ENCODE results near the gene NOLC1.

The NOLC1 gene

GRCh38 chr10:102122450-102122849, 29.7 kb upstream of the NOLC1 start:
- DNase-seq, result no peak

- DNase-seq, result no peak
Measured at GRCh38 chr10:102123223-102123622, 29.0 kb upstream of the NOLC1 start.

- no peak for DNase-seq
Measured at GRCh38 chr10:102131286-102132170, 20.7 kb upstream of the NOLC1 start.

GRCh38 chr10:102132193-102132562, 20.0 kb upstream of the NOLC1 start:
- no peak for DNase-seq

GRCh38 chr10:102132563-102133372, 19.4 kb upstream of the NOLC1 start, which contains the start of gene PPRC1:
Gene PPRC1 (plus strand): TSS chr10:102133040. CDS start chr10:102133069, 29 bp downstream.
- peak; percentile 97 for DNase-seq

- DNase-seq, result peak; percentile 36
Measured at GRCh38 chr10:102133373-102134195, 18.6 kb upstream of the NOLC1 start.

- no peak for DNase-seq
Measured at GRCh38 chr10:102134416-102134815, 17.8 kb upstream of the NOLC1 start.

- DNase-seq, result peak; percentile 14
Measured at GRCh38 chr10:102135956-102136526, 16.1 kb upstream of the NOLC1 start.

- no peak for DNase-seq
Measured at GRCh38 chr10:102139281-102140110, 12.7 kb upstream of the NOLC1 start.

- DNase-seq, result no peak
Measured at GRCh38 chr10:102140218-102140617, 12.0 kb upstream of the NOLC1 start.

GRCh38 chr10:102140913-102141540, 11.2 kb upstream of the NOLC1 start:
- no peak for DNase-seq

GRCh38 chr10:102141583-102142107, 10.5 kb upstream of the NOLC1 start:
- DNase-seq, result no peak

GRCh38 chr10:102146971-102147428, 5.2 kb upstream of the NOLC1 start:
- DNase-seq, result no peak

GRCh38 chr10:102147561-102147960, 4.6 kb upstream of the NOLC1 start:
- DNase-seq, result no peak

- DNase-seq, result no peak
Measured at GRCh38 chr10:102148275-102148674, 3.9 kb upstream of the NOLC1 start.

- DNase-seq, result no peak
Measured at GRCh38 chr10:102150970-102151773, 1.0 kb upstream of the NOLC1 start.

GRCh38 chr10:102152545-102152890, 329 bp downstream of the NOLC1 start:
- DNase-seq, result no peak

GRCh38 chr10:102153093-102153620, 968 bp downstream of the NOLC1 start:
- DNase-seq, result no peak

GRCh38 chr10:102154466-102155116, 2.4 kb downstream of the NOLC1 start:
- DNase-seq, result no peak

All from NCI-H2227 treated with DMSO at 0.1 percent for 48 hours (cell line).